IPS-20b (cell line): ENCODE data around the gene TMEM212.
"Not testable (repeated sequence)": the region's sequence is repeated elsewhere in the genome, so short reads cannot be mapped to it uniquely, and the experiment has no call there.

Experiments used
- H3K27ac ChIP-seq: one replicate; pipeline ENCODE4 v1.5.1; 2013; ENCODE audit warnings: low read length
- H3K27me3 ChIP-seq: 2 replicates; pipeline ENCODE4 v1.6.1; 2013; ENCODE audit warnings: mild to moderate bottlenecking, low read length, inconsistent platforms; ENCODE audit not compliant: insufficient read depth
- H3K36me3 ChIP-seq: 2 replicates; pipeline ENCODE4 v1.6.1; 2013; ENCODE audit warnings: low read depth, mild to moderate bottlenecking, inconsistent platforms, low read length, moderate library complexity; ENCODE audit not compliant: insufficient read depth
- H3K4me1 ChIP-seq: 2 replicates; pipeline ENCODE4 v1.6.1; 2013; ENCODE audit warnings: mild to moderate bottlenecking, control low read depth, inconsistent platforms, low read length, moderate library complexity; ENCODE audit not compliant: insufficient read depth
- H3K4me3 ChIP-seq: 2 replicates; pipeline ENCODE4 v1.5.1; 2013; ENCODE audit warnings: mild to moderate bottlenecking, low read length, inconsistent platforms
- H3K9ac ChIP-seq: 2 replicates; pipeline ENCODE4 v1.6.1; 2013; ENCODE audit warnings: low read depth, mild to moderate bottlenecking, inconsistent platforms, low read length, moderate library complexity
- H3K9me3 ChIP-seq: 2 replicates; pipeline ENCODE4 v1.6.1; 2013; ENCODE audit warnings: mild to moderate bottlenecking, low read depth, low read length, inconsistent platforms; ENCODE audit not compliant: insufficient read depth

The TMEM212 gene

GRCh38 chr3:171813897-171814460 lies 29.2 kb upstream of the TMEM212 start:
- Histone ChIP-seq H3K4me3 (no peak overlapping the region), H3K9ac (no peak overlapping the region), H3K27ac (no peak overlapping the region), H3K4me1 (no peaks in the 10 kb centered on the region), H3K27me3 (peaks cover 34% of the 10 kb centered on the region), H3K9me3 (no peaks in the 10 kb centered on the region), H3K36me3 (no peaks in the 10 kb centered on the region)

GRCh38 chr3:171814662-171815061 lies 28.5 kb upstream of the TMEM212 start:
- H3K27me3 ChIP-seq = peaks cover 27% of the 10 kb centered on the region
- not testable (repeated sequence) for H3K9ac ChIP-seq, H3K9me3 ChIP-seq, H3K4me1 ChIP-seq, H3K27ac ChIP-seq, H3K36me3 ChIP-seq, H3K4me3 ChIP-seq

DNA sequence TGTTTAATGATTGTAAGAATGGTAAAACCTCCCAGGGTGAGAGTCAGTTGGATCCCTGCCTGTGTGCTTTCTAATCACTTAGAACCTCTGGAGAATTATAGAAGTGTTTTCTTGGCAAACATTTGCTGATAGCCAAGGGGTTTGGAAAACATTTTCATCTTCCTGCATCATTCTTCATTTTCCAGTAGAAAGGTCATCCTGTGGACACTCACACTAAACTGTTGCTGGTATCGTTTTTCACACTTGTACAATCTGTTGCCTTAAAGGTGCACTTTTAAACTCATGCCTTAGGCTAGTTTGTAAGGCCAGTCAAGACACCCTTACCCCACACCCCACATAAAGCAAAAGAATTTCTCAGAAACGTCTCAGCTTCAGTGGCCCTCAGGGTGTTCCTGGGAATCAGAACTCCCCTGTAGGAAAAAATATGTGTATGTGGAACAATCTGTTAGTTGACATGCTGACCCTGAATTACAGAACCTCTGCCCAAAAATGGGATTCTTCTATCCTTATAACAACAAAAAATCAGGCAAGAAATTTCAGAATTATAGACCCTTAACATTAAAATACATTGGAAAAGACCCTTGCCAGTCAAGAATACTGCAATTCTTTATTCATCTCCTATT lies 27.1 kb upstream of the TMEM212 start:
- Histone ChIP-seq H3K36me3 (no peaks in the 10 kb centered on the region), H3K4me3 (no peak overlapping the region), H3K27ac (no peak overlapping the region), H3K9ac (no peak overlapping the region), H3K27me3 (peaks cover 13% of the 10 kb centered on the region), H3K4me1 (no peaks in the 10 kb centered on the region), H3K9me3 (no peaks in the 10 kb centered on the region)

DNA sequence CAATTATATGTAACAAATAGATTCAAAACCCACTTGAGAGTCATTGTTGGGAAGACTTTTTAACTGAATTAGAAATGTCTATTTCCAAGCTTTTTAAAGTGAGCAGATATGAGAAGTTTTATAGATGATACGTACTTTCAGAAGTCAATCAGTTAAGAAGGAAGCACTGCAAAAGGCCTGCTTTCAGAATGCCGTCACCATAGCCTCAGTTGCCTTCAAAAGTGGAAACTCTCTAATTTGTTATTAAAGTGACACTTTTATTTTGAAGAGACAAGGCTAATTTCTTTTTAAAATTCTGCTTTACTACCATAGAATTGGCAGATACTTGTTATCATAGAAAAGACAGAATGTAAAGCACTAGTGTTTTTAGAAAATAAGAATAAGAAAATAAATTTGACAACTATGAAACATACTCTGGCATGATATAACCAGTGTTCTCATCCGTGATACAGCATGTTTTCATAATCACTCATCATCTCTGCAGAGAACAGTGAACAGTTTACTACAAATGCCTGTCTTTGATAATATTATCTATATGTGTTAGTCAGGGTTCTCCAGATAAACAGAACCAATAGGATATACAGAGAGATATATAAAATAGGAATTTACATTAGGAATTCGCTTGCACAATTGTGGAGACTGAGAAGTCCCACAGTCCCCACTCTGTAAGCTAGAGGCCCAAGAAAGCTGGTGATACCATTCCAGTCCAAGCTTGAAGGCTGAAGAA lies 25.9 kb upstream of the TMEM212 start:
- Histone ChIP-seq H3K9me3 (no peaks in the 10 kb centered on the region), H3K36me3 (no peaks in the 10 kb centered on the region), H3K9ac (no peak overlapping the region), H3K4me1 (no peaks in the 10 kb centered on the region), H3K4me3 (no peak overlapping the region), H3K27ac (no peak overlapping the region), H3K27me3 (peaks cover 1% of the 10 kb centered on the region; the same call in 1 of the 2 replicates)

- H3K4me3 ChIP-seq = no peak overlapping the region
- H3K27ac ChIP-seq = no peak overlapping the region
- H3K36me3 ChIP-seq = no peaks in the 10 kb centered on the region
- H3K9me3 ChIP-seq = no peaks in the 10 kb centered on the region
- peaks cover 13% of the 10 kb centered on the region; the same call in 1 of the 2 replicates for H3K4me1 ChIP-seq
- no peaks in the 10 kb centered on the region for H3K27me3 ChIP-seq
- H3K9ac ChIP-seq = no peak overlapping the region
Observed at GRCh38 chr3:171821044-171821443, 22.1 kb upstream of the TMEM212 start.

- H3K27me3 ChIP-seq = no peaks in the 10 kb centered on the region
- no peak overlapping the region for H3K4me3 ChIP-seq
- no peaks in the 10 kb centered on the region for H3K9me3 ChIP-seq
- no peak overlapping the region for H3K9ac ChIP-seq
- H3K27ac ChIP-seq = no peak overlapping the region
- H3K4me1 ChIP-seq = peaks cover 13% of the 10 kb centered on the region; the same call in 1 of the 2 replicates
- no peaks in the 10 kb centered on the region for H3K36me3 ChIP-seq
Observed at GRCh38 chr3:171821778-171822358, 21.3 kb upstream of the TMEM212 start.

- Histone ChIP-seq H3K4me3 (no peak overlapping the region), H3K27me3 (no peaks in the 10 kb centered on the region), H3K9ac (no peak overlapping the region), H3K4me1 (peaks cover 13% of the 10 kb centered on the region; the same call in 1 of the 2 replicates), H3K36me3 (no peaks in the 10 kb centered on the region), H3K27ac (no peak overlapping the region), H3K9me3 (no peaks in the 10 kb centered on the region)
Observed at GRCh38 chr3:171822431-171823106, 20.6 kb upstream of the TMEM212 start.

- no peaks in the 10 kb centered on the region for H3K36me3 ChIP-seq
Observed at GRCh38 chr3:171824116-171824515, 19.0 kb upstream of the TMEM212 start.

DNA sequence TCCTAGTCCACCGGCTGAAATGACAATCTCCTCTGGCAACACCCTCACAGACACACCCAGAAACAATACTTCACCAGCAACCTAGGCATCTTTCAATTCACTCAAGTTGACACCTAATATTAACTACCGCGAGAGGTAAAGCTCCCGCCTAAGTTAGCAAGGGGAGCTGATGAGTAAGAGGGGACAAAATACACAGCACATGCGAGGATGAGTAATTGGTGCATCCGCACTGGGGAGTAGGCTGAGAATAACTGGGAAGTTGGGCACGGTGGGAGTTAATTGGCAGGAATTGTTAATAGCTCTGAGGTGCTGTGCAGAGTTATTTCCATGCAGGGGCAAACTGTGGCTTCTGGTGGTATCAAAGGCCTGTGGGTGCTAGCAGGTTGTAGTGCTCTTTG lies 18.3 kb upstream of the TMEM212 start:
- no peak overlapping the region for H3K27ac ChIP-seq
- H3K27me3 ChIP-seq = no peaks in the 10 kb centered on the region
- H3K4me3 ChIP-seq = no peak overlapping the region
- H3K4me1 ChIP-seq = peaks cover 15% of the 10 kb centered on the region; the same call in 1 of the 2 replicates
- no peaks in the 10 kb centered on the region for H3K9me3 ChIP-seq
- H3K9ac ChIP-seq = no peak overlapping the region
- H3K36me3 ChIP-seq = no peaks in the 10 kb centered on the region

More at GRCh38 chr3:171824116-171824515, 19.0 kb upstream of the TMEM212 start:
- H3K27me3 ChIP-seq = no peaks in the 10 kb centered on the region
- H3K9me3 ChIP-seq = no peaks in the 10 kb centered on the region
- H3K4me3 ChIP-seq = no peak overlapping the region
- H3K4me1 ChIP-seq = peaks cover 13% of the 10 kb centered on the region; the same call in 1 of the 2 replicates
- H3K9ac ChIP-seq = no peak overlapping the region
- H3K27ac ChIP-seq = no peak overlapping the region

DNA sequence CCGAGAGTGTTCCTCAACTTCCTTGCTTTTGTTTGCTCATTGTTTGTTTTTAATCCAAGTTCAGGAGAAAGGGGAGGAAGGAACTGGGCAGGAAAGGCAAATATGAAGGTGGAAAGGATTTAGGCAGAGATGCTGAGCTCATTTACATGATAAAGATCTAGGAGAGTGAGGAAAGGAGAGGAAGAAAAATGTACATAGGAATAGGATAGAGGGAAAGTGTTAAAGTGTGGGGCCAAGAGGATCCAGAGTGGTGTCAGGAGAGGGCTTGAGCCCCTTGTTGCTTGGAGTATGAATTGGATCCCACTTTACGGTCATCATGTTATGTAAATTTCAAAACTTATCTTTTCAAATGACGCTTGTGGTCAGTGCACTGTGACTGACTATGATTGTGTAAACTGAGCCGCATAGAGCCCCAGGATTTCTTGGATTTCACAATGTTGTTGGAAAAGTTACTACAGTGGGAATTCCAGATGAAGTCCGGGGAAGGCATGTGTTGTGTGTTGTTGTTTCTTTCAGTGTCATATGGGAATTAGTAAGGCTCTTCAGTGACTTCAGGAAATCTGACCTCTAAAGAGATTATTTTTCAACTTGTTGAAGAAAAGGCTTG lies 17.8 kb upstream of the TMEM212 start:
- no peaks in the 10 kb centered on the region for H3K36me3 ChIP-seq
- no peaks in the 10 kb centered on the region for H3K27me3 ChIP-seq
- H3K4me3 ChIP-seq = no peak overlapping the region
- H3K9ac ChIP-seq = no peak overlapping the region
- no peak overlapping the region for H3K27ac ChIP-seq
- peaks cover 15% of the 10 kb centered on the region; the same call in 1 of the 2 replicates for H3K4me1 ChIP-seq
- no peaks in the 10 kb centered on the region for H3K9me3 ChIP-seq

- no peak overlapping the region for H3K4me3 ChIP-seq
- H3K9ac ChIP-seq = no peak overlapping the region
- no peaks in the 10 kb centered on the region for H3K27me3 ChIP-seq
- peaks cover 15% of the 10 kb centered on the region; the same call in 1 of the 2 replicates for H3K4me1 ChIP-seq
- H3K36me3 ChIP-seq = no peaks in the 10 kb centered on the region
- H3K27ac ChIP-seq = no peak overlapping the region
- H3K9me3 ChIP-seq = no peaks in the 10 kb centered on the region
Observed at GRCh38 chr3:171827385-171827784, 15.8 kb upstream of the TMEM212 start.
